ENCODE results near the gene BDH1. TPM values are rescaled to one million over a fixed set of nuclear protein-coding genes. Genes with fewer than 3 reads are reported as not detected.

Gene BDH1
- polyA plus RNA-seq, 1 donor from 2014 or later, result 12.9 TPM

DNA sequence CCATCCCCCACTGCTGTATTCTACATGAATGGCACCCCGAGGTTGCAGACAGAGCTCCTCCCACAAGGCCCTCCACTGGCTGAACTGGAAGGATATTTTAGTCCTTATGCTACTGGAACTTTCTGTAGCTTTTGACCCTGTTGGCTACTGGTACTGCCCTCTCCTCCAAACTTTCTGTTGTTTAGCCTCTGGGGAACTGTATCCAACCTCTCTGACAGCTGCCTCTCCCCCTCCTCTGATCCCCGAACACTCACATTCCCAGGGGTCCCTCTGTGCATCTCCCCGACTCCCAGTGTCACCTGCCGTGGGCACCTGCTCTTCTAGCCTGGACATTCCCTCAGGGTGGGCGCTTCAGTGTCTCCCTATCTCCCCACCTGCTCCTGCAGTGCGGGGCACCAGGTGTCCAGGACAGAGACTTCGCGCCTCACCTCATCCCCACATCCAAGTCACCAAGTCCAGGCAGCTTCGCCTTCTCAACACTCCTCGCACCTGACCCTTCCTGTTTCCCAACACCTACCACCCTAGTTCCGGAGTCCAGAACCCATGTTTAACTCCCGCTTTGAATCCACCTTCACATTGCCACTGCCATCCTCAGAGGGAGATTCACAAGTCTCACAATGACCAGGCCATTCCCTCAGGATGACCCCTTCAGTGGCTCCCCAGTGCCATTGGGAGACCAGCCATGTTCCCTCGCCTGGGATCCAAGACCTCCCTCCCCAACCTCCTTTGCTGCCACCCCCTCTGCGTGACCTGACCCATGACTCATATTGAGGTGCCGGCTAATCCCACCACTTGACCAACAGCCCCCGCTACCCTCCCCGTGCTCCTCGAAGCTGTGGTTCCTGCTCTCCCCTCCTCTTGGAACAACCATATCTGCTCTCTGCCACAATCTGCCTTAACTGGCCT, 34.2 kb downstream of the BDH1 start:
- no peaks in the 10 kb centered on the region for H3F3A ChIP-seq (ENCODE audit: insufficient read depth, low read length, poor library complexity, severe bottlenecking)
- H3K9ac ChIP-seq (ENCODE audit: low read length), result peak overlapping the region; percentile 51
- TF ChIP-seq CTCF (IDR thresholded peaks at IDR 0.05; ENCODE audit: poor library complexity, severe bottlenecking) (no peak), TAF1 (IDR thresholded peaks at IDR 0.05; ENCODE audit: low read depth) (no peak), RAD21 (conservative IDR thresholded peaks at IDR 0.05) (no peak), EZH2 (IDR thresholded peaks at IDR 0.05; ENCODE audit: borderline replicate concordance, insufficient read depth, low read length, poor library complexity, severe bottlenecking) (no peak), POLR2AphosphoS5 (IDR thresholded peaks at IDR 0.05) (no peak), MXI1 (conservative IDR thresholded peaks at IDR 0.05; ENCODE audit: poor library complexity, severe bottlenecking) (no peak), EP300 (conservative IDR thresholded peaks at IDR 0.05; ENCODE audit: poor library complexity, severe bottlenecking) (no peak), SMC3 (conservative IDR thresholded peaks at IDR 0.05; ENCODE audit: poor library complexity) (no peak)
- TF ChIP-seq, protein P1, sequence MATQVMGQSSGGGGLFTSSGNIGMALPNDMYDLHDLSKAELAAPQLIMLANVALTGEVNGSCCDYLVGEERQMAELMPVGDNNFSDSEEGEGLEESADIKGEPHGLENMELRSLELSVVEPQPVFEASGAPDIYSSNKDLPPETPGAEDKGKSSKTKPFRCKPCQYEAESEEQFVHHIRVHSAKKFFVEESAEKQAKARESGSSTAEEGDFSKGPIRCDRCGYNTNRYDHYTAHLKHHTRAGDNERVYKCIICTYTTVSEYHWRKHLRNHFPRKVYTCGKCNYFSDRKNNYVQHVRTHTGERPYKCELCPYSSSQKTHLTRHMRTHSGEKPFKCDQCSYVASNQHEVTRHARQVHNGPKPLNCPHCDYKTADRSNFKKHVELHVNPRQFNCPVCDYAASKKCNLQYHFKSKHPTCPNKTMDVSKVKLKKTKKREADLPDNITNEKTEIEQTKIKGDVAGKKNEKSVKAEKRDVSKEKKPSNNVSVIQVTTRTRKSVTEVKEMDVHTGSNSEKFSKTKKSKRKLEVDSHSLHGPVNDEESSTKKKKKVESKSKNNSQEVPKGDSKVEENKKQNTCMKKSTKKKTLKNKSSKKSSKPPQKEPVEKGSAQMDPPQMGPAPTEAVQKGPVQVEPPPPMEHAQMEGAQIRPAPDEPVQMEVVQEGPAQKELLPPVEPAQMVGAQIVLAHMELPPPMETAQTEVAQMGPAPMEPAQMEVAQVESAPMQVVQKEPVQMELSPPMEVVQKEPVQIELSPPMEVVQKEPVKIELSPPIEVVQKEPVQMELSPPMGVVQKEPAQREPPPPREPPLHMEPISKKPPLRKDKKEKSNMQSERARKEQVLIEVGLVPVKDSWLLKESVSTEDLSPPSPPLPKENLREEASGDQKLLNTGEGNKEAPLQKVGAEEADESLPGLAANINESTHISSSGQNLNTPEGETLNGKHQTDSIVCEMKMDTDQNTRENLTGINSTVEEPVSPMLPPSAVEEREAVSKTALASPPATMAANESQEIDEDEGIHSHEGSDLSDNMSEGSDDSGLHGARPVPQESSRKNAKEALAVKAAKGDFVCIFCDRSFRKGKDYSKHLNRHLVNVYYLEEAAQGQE (IDR thresholded peaks at IDR 0.05; ENCODE audit: borderline replicate concordance), result no peak
- H3K27me3 ChIP-seq (ENCODE audit: insufficient read depth, low read depth, low read length), result no peaks in the 10 kb centered on the region
- no peaks in the 10 kb centered on the region for H3K9me2 ChIP-seq (ENCODE audit: insufficient read depth, low read length)
- no peaks in the 10 kb centered on the region for H3K36me3 ChIP-seq (ENCODE audit: insufficient read depth, low read length)
- H4K20me1 ChIP-seq (ENCODE audit: insufficient read depth), result no peaks in the 10 kb centered on the region
- H2AFZ ChIP-seq (ENCODE audit: low read depth, low read length), result no peak overlapping the region
- no peaks in the 10 kb centered on the region for H3K79me2 ChIP-seq (replicated peaks; ENCODE audit: insufficient read depth, low read length)
- H3K4me3 ChIP-seq (ENCODE audit: low read length), result peak overlapping the region; percentile 26
- H3K9me3 ChIP-seq (ENCODE audit: low read length), result no peaks in the 10 kb centered on the region
- no peak overlapping the region for H3K4me2 ChIP-seq (ENCODE audit: low read length)
- H3K27ac ChIP-seq (ENCODE audit: low read length), result peak overlapping the region; percentile 56

DNA sequence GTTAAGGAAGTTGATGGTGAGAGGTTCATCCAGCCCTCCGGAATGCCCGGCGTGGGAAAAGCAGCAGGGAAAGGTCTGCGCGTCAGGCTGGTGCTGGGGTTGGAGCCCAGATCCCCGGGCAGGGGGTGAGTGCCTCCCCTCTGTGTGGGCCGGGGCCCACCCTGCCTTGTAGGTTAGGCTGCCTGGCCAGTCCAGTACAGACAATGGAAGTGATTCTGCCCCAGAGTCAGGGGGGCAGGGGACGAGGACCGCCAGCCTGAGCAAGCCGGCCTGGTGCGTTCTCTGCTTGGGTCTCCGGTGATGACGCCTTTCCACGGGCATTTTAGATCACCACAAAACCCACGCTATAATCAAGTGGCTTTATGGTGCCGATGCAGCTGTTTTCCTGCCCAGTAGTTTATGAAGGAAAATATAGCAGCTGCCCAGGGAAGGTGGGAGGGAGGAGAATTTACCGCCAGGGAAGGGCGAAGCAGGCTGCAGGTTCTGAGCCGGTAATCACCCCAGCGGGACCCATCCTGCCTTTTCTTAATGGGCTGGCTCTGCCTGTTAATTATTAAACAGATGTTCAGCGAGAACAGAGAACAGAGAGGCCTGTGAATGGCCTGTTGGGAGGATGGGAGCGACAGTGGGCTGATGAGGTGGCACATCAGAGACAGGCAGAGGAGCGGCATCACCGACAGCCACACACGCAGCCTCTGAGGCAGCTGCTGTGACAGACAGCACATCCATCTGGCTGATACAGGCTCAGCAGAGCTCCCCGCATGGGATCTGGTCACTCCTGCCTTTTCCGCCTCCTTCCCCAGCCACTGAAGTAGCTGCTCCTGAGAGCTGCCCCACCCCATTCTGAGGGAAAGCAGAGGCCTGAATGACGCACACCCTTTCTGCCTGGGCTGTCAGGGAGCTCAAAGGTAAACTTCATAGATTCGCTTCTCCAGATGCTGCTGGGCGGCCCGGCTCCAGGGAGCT, 35.2 kb downstream of the BDH1 start:
- no peaks in the 10 kb centered on the region for H3K9me2 ChIP-seq (ENCODE audit: insufficient read depth, low read length)
- no peaks in the 10 kb centered on the region for H4K20me1 ChIP-seq (ENCODE audit: insufficient read depth)
- peak overlapping the region; percentile 21 for H2AFZ ChIP-seq (ENCODE audit: low read depth, low read length)
- H3K9me3 ChIP-seq (ENCODE audit: low read length), result no peaks in the 10 kb centered on the region
- H3K27ac ChIP-seq (ENCODE audit: low read length), result peak overlapping the region; percentile 56
- peak overlapping the region; percentile 51 for H3K9ac ChIP-seq (ENCODE audit: low read length)
- no peaks in the 10 kb centered on the region for H3K27me3 ChIP-seq (ENCODE audit: insufficient read depth, low read depth, low read length)
- TF ChIP-seq MXI1 (conservative IDR thresholded peaks at IDR 0.05; ENCODE audit: poor library complexity, severe bottlenecking) (no peak), POLR2AphosphoS5 (IDR thresholded peaks at IDR 0.05) (peak; percentile 18), SMC3 (conservative IDR thresholded peaks at IDR 0.05; ENCODE audit: poor library complexity) (peak; percentile 20)
- TF ChIP-seq, protein P1 (IDR thresholded peaks at IDR 0.05; ENCODE audit: borderline replicate concordance), result peak; percentile 31
- H3K4me2 ChIP-seq (ENCODE audit: low read length), result no peak overlapping the region
- H3F3A ChIP-seq (ENCODE audit: insufficient read depth, low read length, poor library complexity, severe bottlenecking), result no peaks in the 10 kb centered on the region
- H3K36me3 ChIP-seq (ENCODE audit: insufficient read depth, low read length), result no peaks in the 10 kb centered on the region
- peak overlapping the region; percentile 26 for H3K4me3 ChIP-seq (ENCODE audit: low read length)
- H3K79me2 ChIP-seq (replicated peaks; ENCODE audit: insufficient read depth, low read length), result no peaks in the 10 kb centered on the region
